Adipocyte (in vitro differentiated cells): ENCODE data around the gene LBH.
A peak's percentile ranks its signal among the peaks of the same experiment; 100 is the strongest.

Experiments
- DNase-seq: peaks from one replicate; pipeline ENCODE4 v3.0.0-alpha.2; 2015; ENCODE audit warnings: low read depth
- H3K27me3 ChIP-seq: replicated peaks from 2 replicates; pipeline ENCODE4 v1.7.0; 2013; ENCODE audit warnings: mild to moderate bottlenecking, low read length, moderate library complexity; ENCODE audit not compliant: control insufficient read depth, insufficient read depth
- H3K36me3 ChIP-seq: 2 replicates; pipeline ENCODE4 v1.7.0; 2013; ENCODE audit warnings: low read length, mild to moderate bottlenecking, moderate library complexity; ENCODE audit not compliant: control insufficient read depth, insufficient read depth, severe bottlenecking
- H3K4me1 ChIP-seq: 2 replicates; pipeline ENCODE4 v1.7.0; 2013; ENCODE audit warnings: mild to moderate bottlenecking, low read length, moderate library complexity; ENCODE audit not compliant: control insufficient read depth, insufficient read depth
- H3K4me3 ChIP-seq: 2 replicates; pipeline ENCODE4 v1.7.0; 2013; ENCODE audit warnings: mild to moderate bottlenecking, low read length, moderate library complexity
- H3K9ac ChIP-seq: 2 replicates; pipeline ENCODE4 v1.7.0; 2013; ENCODE audit warnings: mild to moderate bottlenecking, low read length, moderate library complexity
- H3K9me3 ChIP-seq: 2 replicates; pipeline ENCODE4 v1.7.0; 2013; ENCODE audit warnings: mild to moderate bottlenecking, low read length, moderate library complexity; ENCODE audit not compliant: control insufficient read depth

The LBH gene

DNA sequence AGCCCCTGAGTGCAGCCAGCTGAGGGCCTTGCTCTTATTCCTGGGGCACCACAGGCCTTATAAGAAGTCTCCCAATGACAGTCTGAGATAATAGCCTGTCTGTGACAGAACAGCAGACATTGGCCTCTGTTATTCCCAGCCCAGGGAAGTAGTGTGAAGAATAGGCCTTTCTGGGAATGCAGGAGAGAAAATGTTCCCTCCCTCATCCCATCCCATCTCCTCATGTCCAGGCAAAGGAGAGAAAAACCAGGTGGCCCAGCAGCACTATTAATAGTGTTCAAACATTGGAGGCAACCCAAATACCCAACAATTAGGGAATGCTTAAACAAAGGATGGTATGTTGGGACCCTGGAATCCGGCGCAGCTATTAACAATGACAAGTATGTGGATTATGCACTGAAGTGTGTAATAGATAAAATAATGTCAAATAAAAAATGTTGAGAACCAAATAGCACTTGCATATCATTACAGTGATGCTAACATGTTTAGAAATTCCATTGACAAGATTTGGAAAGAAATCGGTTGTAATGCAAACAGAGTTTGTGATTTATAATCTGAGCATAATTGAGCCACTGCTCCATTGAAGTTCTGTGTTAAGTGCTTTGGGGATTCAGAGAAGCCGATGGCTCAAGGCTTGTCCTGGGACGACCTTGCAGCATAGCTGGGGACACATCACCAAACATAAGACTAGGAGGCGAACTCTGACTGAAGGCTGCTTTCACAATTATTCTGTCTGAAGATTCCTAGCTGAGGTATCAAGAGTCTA is 69.3 kb downstream of the LBH start:
- peak; percentile 32 for DNase-seq
- H3K4me1 ChIP-seq = peaks cover 29% of the 10 kb centered on the region
- H3K36me3 ChIP-seq = no peaks in the 10 kb centered on the region
- no peaks in the 10 kb centered on the region for H3K9me3 ChIP-seq
- H3K27me3 ChIP-seq = no peaks in the 10 kb centered on the region
- no peak overlapping the region for H3K4me3 ChIP-seq
- peak overlapping the region; percentile 25 for H3K9ac ChIP-seq

DNA sequence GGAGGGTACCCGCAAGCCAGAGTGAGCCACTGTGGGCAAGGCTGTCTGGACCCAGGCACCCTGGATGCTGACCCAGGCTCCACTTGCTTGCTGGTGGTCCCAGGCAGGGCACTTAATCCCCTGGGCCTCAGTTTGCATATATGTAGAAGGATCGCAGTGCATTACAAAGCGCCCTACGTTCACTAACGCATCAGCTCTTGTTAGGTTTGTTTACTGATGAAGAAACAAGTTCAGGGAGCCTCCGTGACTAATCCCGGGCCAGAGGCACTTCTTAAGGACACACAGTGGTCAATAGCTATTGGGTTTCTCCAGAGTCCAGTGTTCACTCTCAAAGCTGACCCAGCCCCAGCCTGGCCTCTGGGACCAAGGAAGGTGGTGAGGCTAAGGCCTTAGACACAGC is 70.2 kb downstream of the LBH start:
- no peak overlapping the region for H3K4me3 ChIP-seq
- no peaks in the 10 kb centered on the region for H3K9me3 ChIP-seq
- H3K27me3 ChIP-seq = no peaks in the 10 kb centered on the region
- H3K4me1 ChIP-seq = peaks cover 31% of the 10 kb centered on the region
- no peaks in the 10 kb centered on the region for H3K36me3 ChIP-seq
- DNase-seq = no peak
- peak overlapping the region; percentile 25 for H3K9ac ChIP-seq

DNA sequence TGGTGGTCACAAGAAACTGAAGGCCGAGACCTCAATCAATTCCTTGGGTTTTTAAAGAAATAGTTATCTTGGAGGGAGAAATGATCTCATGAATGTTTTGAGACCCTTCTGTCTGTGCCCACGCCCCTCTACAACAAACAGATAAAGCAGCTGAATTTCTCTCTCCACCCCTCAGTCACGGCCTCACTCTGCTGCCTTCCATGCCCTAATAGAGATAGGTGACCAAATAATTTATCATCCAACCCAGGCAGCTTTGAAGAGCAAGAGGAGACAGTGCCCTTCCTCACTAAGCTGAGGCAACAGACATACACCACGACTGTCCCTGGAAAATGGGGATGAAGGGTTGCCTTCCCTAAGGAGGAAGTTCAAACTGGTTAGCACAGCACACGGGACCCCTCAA is 71.2 kb downstream of the LBH start:
- Histone ChIP-seq H3K4me3 (no peak overlapping the region), H3K36me3 (no peaks in the 10 kb centered on the region), H3K9me3 (no peaks in the 10 kb centered on the region), H3K9ac (no peak overlapping the region), H3K27me3 (no peaks in the 10 kb centered on the region), H3K4me1 (peaks cover 31% of the 10 kb centered on the region)
- no peak for DNase-seq

DNA sequence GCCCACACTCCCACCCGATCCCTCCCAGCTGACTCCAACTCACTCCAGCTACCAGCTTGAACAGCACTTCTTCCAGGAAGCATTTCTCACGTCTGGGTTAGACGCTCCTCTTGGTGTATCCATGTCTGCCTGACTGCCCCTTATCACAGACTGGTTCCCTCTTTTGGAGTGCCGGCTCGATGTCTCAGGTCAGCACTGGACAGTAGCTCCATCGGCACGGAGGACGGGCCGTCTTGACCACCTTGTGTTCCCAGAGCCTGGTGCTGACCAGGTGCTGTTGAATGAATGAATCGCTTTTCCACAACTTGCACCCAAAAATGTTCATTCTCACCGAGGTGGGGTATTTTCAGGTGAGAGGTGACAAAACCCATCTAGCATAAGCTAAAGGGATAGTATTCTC is 71.8 kb downstream of the LBH start:
- Histone ChIP-seq H3K4me1 (peaks cover 31% of the 10 kb centered on the region), H3K9ac (no peak overlapping the region), H3K27me3 (no peaks in the 10 kb centered on the region), H3K9me3 (no peaks in the 10 kb centered on the region), H3K36me3 (no peaks in the 10 kb centered on the region), H3K4me3 (no peak overlapping the region)
- no peak for DNase-seq

DNA sequence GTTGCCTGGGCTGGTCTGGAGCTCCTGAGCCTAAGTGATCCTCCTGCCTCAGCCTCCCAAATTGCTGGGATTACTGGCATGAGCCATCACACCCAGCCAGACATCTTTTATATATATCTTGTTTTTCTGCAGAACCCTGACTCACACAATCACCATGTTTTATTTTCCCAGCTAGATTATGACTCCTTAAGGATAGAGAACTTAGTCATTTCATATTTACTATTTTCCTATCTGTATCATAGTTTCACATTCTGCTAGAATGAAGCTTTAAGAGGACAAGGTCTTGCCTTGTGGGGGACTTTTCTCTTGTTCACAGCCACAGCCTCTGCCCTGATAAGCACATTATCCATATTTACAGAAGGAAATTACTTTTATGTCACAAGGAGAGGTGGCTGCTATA is 73.9 kb downstream of the LBH start:
- H3K9me3 ChIP-seq = no peaks in the 10 kb centered on the region
- no peak overlapping the region for H3K4me3 ChIP-seq
- no peaks in the 10 kb centered on the region for H3K36me3 ChIP-seq
- peaks cover 28% of the 10 kb centered on the region for H3K4me1 ChIP-seq
- DNase-seq = peak; percentile 28
- H3K9ac ChIP-seq = no peak overlapping the region
- no peaks in the 10 kb centered on the region for H3K27me3 ChIP-seq

DNA sequence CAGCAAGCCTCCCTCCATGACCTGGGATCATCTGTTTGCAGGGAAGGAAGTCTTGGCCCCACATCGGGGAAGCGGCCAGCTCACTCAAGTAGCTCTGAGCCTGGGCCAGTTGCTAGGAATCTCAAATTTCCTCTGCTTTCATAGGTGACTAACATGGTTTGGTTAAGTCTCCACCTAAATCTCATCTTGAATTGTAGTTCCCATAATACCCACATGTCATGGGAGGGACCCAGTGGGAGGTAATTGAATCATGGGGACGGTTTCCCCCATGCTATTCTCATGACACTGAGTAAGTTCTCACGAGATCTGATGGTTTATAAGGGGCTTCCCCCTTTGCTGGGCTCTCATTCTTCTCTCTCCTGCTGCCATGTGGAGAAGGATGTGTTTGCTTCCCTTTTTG is 75.2 kb downstream of the LBH start:
- Histone ChIP-seq H3K36me3 (no peaks in the 10 kb centered on the region), H3K27me3 (no peaks in the 10 kb centered on the region), H3K4me1 (peaks cover 15% of the 10 kb centered on the region), H3K4me3 (no peak overlapping the region), H3K9me3 (no peaks in the 10 kb centered on the region), H3K9ac (no peak overlapping the region)
- DNase-seq = no peak

DNA sequence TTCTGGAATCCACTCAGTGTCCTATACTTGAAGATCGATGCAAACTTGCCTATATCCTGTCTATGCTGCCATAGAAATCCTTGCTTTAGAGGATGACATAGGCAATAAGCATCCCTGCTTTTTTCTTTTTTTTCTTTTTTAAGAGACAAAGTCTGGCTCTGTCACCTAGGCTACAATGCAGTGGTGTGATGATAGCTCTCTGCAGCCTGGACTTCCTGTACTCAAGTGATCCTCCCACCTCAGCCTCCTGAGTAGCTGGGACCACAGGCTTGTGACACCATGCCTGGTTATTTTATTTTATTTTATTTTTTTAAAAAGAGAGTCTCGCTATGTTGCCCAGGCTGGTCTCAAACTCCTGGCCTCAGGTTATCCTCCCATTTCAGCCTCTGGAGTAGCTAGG is 76.9 kb downstream of the LBH start:
- no peaks in the 10 kb centered on the region for H3K9me3 ChIP-seq
- H3K9ac ChIP-seq = no peak overlapping the region
- H3K4me3 ChIP-seq = no peak overlapping the region
- DNase-seq = no peak
- H3K4me1 ChIP-seq = peaks cover 11% of the 10 kb centered on the region
- H3K27me3 ChIP-seq = no peaks in the 10 kb centered on the region
- no peaks in the 10 kb centered on the region for H3K36me3 ChIP-seq
